K562 (cell line): ENCODE measurements around the gene PHF12. TPM values are rescaled to one million over a fixed set of nuclear protein-coding genes. Genes with fewer than 3 reads are reported as not detected.

Experiments used
- CCAR2 ChIP-seq: fragments of 200-400 bp; formaldehyde crosslinking; IDR thresholded peaks from 2 replicates; pipeline ENCODE4 v1.6.1; 2017; ENCODE audit warnings: mild to moderate bottlenecking, low read depth, low read length
- FOXM1 ChIP-seq, 2 experiments: fragments of 450-650 bp in 1 of 2; sonication (generic) in 1 of 2; formaldehyde crosslinking in 1 of 2; IDR thresholded peaks; 2 replicates each; pipeline versions ENCODE4 v1.6.1 to v1.9.0; 2017 to 2022; ENCODE audit warnings: low read depth in 2 of 2, mild to moderate bottlenecking in 2 of 2, missing genetic modification reagents in 1 of 2, moderate library complexity in 1 of 2
- JUNB ChIP-seq: fragments of 450-650 bp; formaldehyde crosslinking; conservative IDR thresholded peaks from 2 replicates; pipeline ENCODE4 v1.4.0; 2020; ENCODE audit warnings: mild to moderate bottlenecking
- NEUROD1 ChIP-seq: fragments of 150-350 bp; IDR thresholded peaks from 2 replicates; pipeline ENCODE4 v1.6.1; 2014; ENCODE audit warnings: borderline replicate concordance, low read length, low read depth; ENCODE audit not compliant: partially characterized antibody
- NFE2L1 ChIP-seq: fragments of 450-650 bp; IDR thresholded peaks from 2 replicates; pipeline ENCODE4 v1.6.1; 2016; ENCODE audit warnings: missing genetic modification characterization, low read depth, mild to moderate bottlenecking, missing compliant biosample characterization, moderate library complexity, borderline replicate concordance
- POLR2AphosphoS2 ChIP-seq: IDR thresholded peaks from 2 replicates; pipeline ENCODE4 v1.6.1; 2012; ENCODE audit warnings: low read length, improper control_type of control experiment
- RFX1 ChIP-seq: fragments of 450-650 bp; IDR thresholded peaks from 2 replicates; pipeline ENCODE4 v1.6.1; 2016; ENCODE audit warnings: mild to moderate bottlenecking, moderate library complexity
- SAFB ChIP-seq: fragments of 200-400 bp; formaldehyde crosslinking; IDR thresholded peaks from 2 replicates; pipeline ENCODE4 v1.6.1; 2017; ENCODE audit warnings: low read depth, low read length, borderline replicate concordance
- TEAD4 ChIP-seq, 2 experiments: sonication (generic) in 1 of 2; formaldehyde crosslinking in 1 of 2; IDR thresholded peaks; 2 replicates each; pipeline versions ENCODE4 v1.6.1 to v1.8.0; 2012 to 2022; ENCODE audit warnings: borderline replicate concordance in 1 of 2, inconsistent platforms in 1 of 2, low read length in 1 of 2, mild to moderate bottlenecking in 1 of 2, missing genetic modification reagents in 1 of 2
- XRCC4 ChIP-seq: IDR thresholded peaks from one replicate; pipeline ENCODE4 v1.6.1; 2011; ENCODE audit not compliant: insufficient read depth, insufficient read length; ENCODE audit errors: extremely low read depth
- ZNF197 ChIP-seq: fragments of 200-800 bp; sonication (Bioruptor generic); IDR thresholded peaks from 2 replicates; pipeline ENCODE4 v1.6.1; 2016; ENCODE audit warnings: low read depth, missing genetic modification characterization, missing compliant biosample characterization
- ZNF592 ChIP-seq: fragments of 450-650 bp; IDR thresholded peaks from 2 replicates; pipeline ENCODE4 v1.6.1; 2017; ENCODE audit warnings: antibody characterized with exemption, mild to moderate bottlenecking
- ZNF609 ChIP-seq: sonication (generic); formaldehyde crosslinking; IDR thresholded peaks from 2 replicates; pipeline ENCODE4 v1.8.1; 2023; ENCODE audit warnings: missing genetic modification reagents, mild to moderate bottlenecking, borderline replicate concordance
- ZNF699 ChIP-seq: fragments of 250-450 bp; sonication (Bioruptor Pico); IDR thresholded peaks from 2 replicates; pipeline ENCODE4 v1.8.0; 2021; ENCODE audit warnings: mild to moderate bottlenecking, moderate library complexity; ENCODE audit not compliant: insufficient replicate concordance
- polyA plus RNA-seq, 8 experiments: library from polyadenylated mRNA; depleted of rRNA in 4 of 8; stranded (reverse) in 5 of 8; unstranded in 3 of 8; fragments of >200 nt; fragmentation: Nextera tagmentation in 2 of 8; fragmentation: Illumina TruSeq in 1 of 8; extraction: Ambion mirVana in 2 of 8; extraction: Trizol in 1 of 8; gene quantifications; 2 replicates each; pipeline versions ENCODE4 v1.2.1 to v1.2.3, GENCODE V29; 2011 to 2014; ENCODE audit warnings: inconsistent platforms in 1 of 8, missing spikeins in 1 of 8
- total RNA-seq, 7 experiments: library from RNA; depleted of rRNA in 6 of 7; stranded (reverse); fragments of >200 nt in 6 of 7; fragmentation: Illumina TruSeq in 2 of 7; extraction: Trizol in 2 of 7; gene quantifications; 2 replicates each; pipeline versions ENCODE4 v1.2.1 to v1.2.3, GENCODE V29; 2011 to 2021; ENCODE audit warnings: low replicate concordance in 1 of 7
- TF ChIP-seq, protein P1 (sequence below): fragments of 450-650 bp; conservative IDR thresholded peaks from 2 replicates; pipeline ENCODE4 v1.6.1; 2016; ENCODE audit warnings: missing genetic modification characterization, low read depth, mild to moderate bottlenecking, control low read depth, missing compliant biosample characterization

PHF12 gene
- total and polyA plus RNA-seq, 9 of the 15 experiments (the other 6 are each of a cell fraction or from before 2014, with no cell fraction given) = 0.82 to 31.3 (median 13.5) TPM

DNA sequence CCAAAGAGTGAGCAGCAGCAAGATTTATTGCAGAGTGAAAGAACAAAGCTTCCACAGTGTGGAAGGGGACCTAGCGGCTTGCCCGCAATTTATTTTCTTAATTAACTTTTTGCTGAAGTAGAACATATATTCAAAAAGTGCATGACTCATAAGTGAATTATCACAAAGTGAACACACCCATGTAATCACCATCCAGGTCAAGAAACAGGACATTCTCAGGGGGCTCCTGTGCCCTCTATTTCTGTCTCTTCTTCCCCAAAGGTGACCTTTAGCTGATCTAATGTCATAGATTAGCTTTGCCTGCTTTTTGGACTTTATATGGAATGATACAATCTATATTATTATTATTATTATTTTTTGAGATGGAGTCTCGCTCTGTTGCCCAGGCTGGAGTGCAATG is 76.6 kb downstream of the PHF12 start (continued):
- TF ChIP-seq ZNF609 (CRISPR knock-in tag) (no peak), JUNB (CRISPR knock-in tag) (no peak), SAFB (no peak), ZNF197 (CRISPR knock-in tag) (no peak), ZNF699 (CRISPR knock-in tag) (no peak), FOXM1 (IDR thresholded peaks at IDR 0.05; ENCODE audit: low read depth) (no peak), FOXM1 (CRISPR knock-in tag; IDR thresholded peaks at IDR 0.05; ENCODE audit: low read depth) (no peak), NEUROD1 (no peak), XRCC4 (no peak), TEAD4 (IDR thresholded peaks at IDR 0.05; ENCODE audit: low read length) (peak; percentile 35; the same call in 1 of the 2 replicates), TEAD4 (CRISPR knock-in tag; IDR thresholded peaks at IDR 0.05; ENCODE audit: borderline replicate concordance) (no peak), ZNF592 (0 out of 2 replicates have a peak, but pooled peaks have one; percentile 25), RFX1 (no peak), CCAR2 (no peak), NFE2L1 (tag) (no peak), POLR2AphosphoS2 (no peak)
- TF ChIP-seq, protein P1, sequence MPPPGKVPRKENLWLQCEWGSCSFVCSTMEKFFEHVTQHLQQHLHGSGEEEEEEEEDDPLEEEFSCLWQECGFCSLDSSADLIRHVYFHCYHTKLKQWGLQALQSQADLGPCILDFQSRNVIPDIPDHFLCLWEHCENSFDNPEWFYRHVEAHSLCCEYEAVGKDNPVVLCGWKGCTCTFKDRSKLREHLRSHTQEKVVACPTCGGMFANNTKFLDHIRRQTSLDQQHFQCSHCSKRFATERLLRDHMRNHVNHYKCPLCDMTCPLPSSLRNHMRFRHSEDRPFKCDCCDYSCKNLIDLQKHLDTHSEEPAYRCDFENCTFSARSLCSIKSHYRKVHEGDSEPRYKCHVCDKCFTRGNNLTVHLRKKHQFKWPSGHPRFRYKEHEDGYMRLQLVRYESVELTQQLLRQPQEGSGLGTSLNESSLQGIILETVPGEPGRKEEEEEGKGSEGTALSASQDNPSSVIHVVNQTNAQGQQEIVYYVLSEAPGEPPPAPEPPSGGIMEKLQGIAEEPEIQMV (tag) = no peak
